ENCODE data around the gene ELMO1.

Gene ELMO1

GRCh38 chr7:36928718-36929117 lies 519.9 kb downstream of the ELMO1 start:
- no peak for DNase-seq

GRCh38 chr7:36928311-36928710 lies 520.4 kb downstream of the ELMO1 start:
- no peak for DNase-seq

GRCh38 chr7:36925691-36926090 lies 523.0 kb downstream of the ELMO1 start:
- no peak for DNase-seq

GRCh38 chr7:36925207-36925606 lies 523.5 kb downstream of the ELMO1 start:
- DNase-seq = no peak

- no peak for DNase-seq
These were observed 524.7 kb downstream of the ELMO1 start for GRCh38 chr7:36923943-36924436.

GRCh38 chr7:36923185-36923584 lies 525.5 kb downstream of the ELMO1 start:
- DNase-seq = no peak

- DNase-seq = no peak
These were observed 528.2 kb downstream of the ELMO1 start for GRCh38 chr7:36920433-36920832.

- DNase-seq = no peak
These were observed 528.9 kb downstream of the ELMO1 start for GRCh38 chr7:36919738-36920137.

- no peak for DNase-seq
These were observed 530.1 kb downstream of the ELMO1 start for GRCh38 chr7:36918591-36918990.

- no peak for DNase-seq
These were observed 532.0 kb downstream of the ELMO1 start for GRCh38 chr7:36916619-36917018.

- no peak for DNase-seq
These were observed 532.5 kb downstream of the ELMO1 start for GRCh38 chr7:36916116-36916515.

- DNase-seq = no peak
These were observed 536.9 kb downstream of the ELMO1 start for GRCh38 chr7:36911788-36912187.

GRCh38 chr7:36910859-36911258 lies 537.8 kb downstream of the ELMO1 start:
- DNase-seq = no peak

- DNase-seq = no peak
These were observed 538.3 kb downstream of the ELMO1 start for GRCh38 chr7:36910401-36910800.

GRCh38 chr7:36906956-36907635 lies 541.6 kb downstream of the ELMO1 start:
- no peak for DNase-seq

GRCh38 chr7:36906448-36906847 lies 542.2 kb downstream of the ELMO1 start:
- no peak for DNase-seq

GRCh38 chr7:36905841-36906240 lies 542.8 kb downstream of the ELMO1 start:
- no peak for DNase-seq

- DNase-seq = no peak
These were observed 543.9 kb downstream of the ELMO1 start for GRCh38 chr7:36904802-36905201.

GRCh38 chr7:36904101-36904500 lies 544.6 kb downstream of the ELMO1 start:
- no peak for DNase-seq

GRCh38 chr7:36900988-36901710 lies 547.5 kb downstream of the ELMO1 start:
- DNase-seq = no peak

- no peak for DNase-seq
These were observed 550.5 kb downstream of the ELMO1 start for GRCh38 chr7:36898186-36898585.

GRCh38 chr7:36896956-36897590 lies 551.6 kb downstream of the ELMO1 start:
- no peak for DNase-seq

GRCh38 chr7:36896418-36896817 lies 552.2 kb downstream of the ELMO1 start:
- no peak for DNase-seq

- DNase-seq = no peak
These were observed 553.5 kb downstream of the ELMO1 start for GRCh38 chr7:36895192-36895591.

Data from activated CD4-positive, alpha-beta T cell treated with anti-CD3 and anti-CD28 coated beads, Interleukin-10, Interleukin-2, amounts not matched to agents 100 ng/mL and 50 ng/mL, durations not matched to agents 16 hours and 8 hours (primary cell).